Measurements from ENCODE around the gene MAML3. TPM values are rescaled to one million over a fixed set of nuclear protein-coding genes. Genes with fewer than 3 reads are reported as not detected.

The MAML3 gene
- total RNA-seq, 1 experiment from 2014 or later: 12.1 TPM

DNA sequence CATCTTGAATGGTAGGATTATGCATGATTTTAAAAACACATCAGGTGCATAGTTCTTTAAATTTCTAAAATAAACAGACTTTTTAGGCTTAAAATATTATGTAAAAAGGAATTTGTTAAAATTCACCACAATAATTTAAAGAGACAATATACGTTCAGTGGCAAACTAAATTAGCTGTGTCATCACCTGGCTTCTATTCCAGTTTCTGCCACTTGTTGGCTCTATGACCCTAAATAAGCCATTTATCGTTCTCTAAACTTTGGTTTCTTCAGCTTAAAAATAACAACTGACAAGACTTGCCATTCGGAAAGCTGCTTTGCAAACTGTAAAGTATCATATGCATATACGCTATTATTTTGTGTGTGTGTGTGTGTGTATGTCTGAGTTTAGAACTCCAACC lies 347.1 kb downstream of the MAML3 start:
- H3K4me3 ChIP-seq (ENCODE audit: low read depth, low read length): no peak overlapping the region
- H3K4me1 ChIP-seq: peaks cover 24% of the 10 kb centered on the region
- H3K27me3 Mint-ChIP-seq (ENCODE audit: insufficient read depth, unreplicated experiment): no peaks in the 10 kb centered on the region
- TF ChIP-seq CTCF (IDR thresholded peaks at IDR 0.05; ENCODE audit: insufficient read depth in 1 of 2, low read depth in 1 of 2, low read length in 1 of 2, severe bottlenecking in 1 of 2, unreplicated experiment in 1 of 2): no peak
- POLR2A ChIA-PET: no interaction called here
- no TSS peak for BruUV-seq (replicated peaks)
- peaks cover 28% of the 10 kb centered on the region for H3K4me1 Mint-ChIP-seq (ENCODE audit: low read depth, unreplicated experiment)
- no peaks in the 10 kb centered on the region for H3K9me3 Mint-ChIP-seq (ENCODE audit: unreplicated experiment)
- no peak for DNase-seq
- CTCF ChIA-PET: no interaction called here
- H3K4me3 Mint-ChIP-seq (ENCODE audit: unreplicated experiment): no peak overlapping the region
- H3K27me3 ChIP-seq (replicated peaks; ENCODE audit: control insufficient read depth, insufficient read depth, low read length): no peaks in the 10 kb centered on the region
- peaks cover 15% of the 10 kb centered on the region for H3K9me3 ChIP-seq
- intact Hi-C loops (cut with micrococcal nuclease; ENCODE audit: unreplicated experiment): loop anchor here (5.0 kb wide), 1 partner anchor 35 kb away; no protein-coding TSS in a partner anchor
- no peaks in the 10 kb centered on the region for H3K36me3 Mint-ChIP-seq (ENCODE audit: insufficient read depth, unreplicated experiment)
- H3K27ac Mint-ChIP-seq (ENCODE audit: unreplicated experiment): no peak overlapping the region
- no peaks in the 10 kb centered on the region for H3K36me3 ChIP-seq (ENCODE audit: control insufficient read depth, insufficient read depth, low read length)

DNA sequence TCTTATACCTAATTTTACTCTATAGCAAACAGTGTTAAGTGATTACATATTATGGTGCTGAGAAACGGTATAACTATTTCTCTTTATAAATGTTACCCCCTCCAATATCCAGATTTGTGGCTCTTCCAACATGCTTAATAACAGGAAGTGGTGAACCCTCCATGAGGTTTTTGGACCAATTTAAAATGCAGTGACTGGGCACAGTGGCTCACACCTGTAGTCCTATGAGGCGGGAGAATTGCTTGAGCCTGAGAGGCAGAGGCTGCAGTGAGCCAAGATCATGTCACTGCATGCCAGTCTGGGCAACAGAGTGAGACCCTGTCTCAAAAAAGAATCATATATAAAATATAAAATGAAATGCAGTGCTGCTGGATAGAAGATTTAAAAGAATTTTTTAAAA lies 351.1 kb downstream of the MAML3 start:
- no TSS peak for BruUV-seq (replicated peaks)
- ChIA-PET CTCF (no interaction called here), POLR2A (no interaction called here)
- Mint-ChIP-seq H3K4me1 (ENCODE audit: low read depth, unreplicated experiment) (peaks cover 16% of the 10 kb centered on the region), H3K4me3 (ENCODE audit: unreplicated experiment) (no peak overlapping the region), H3K9me3 (ENCODE audit: unreplicated experiment) (no peaks in the 10 kb centered on the region), H3K36me3 (ENCODE audit: insufficient read depth, unreplicated experiment) (no peaks in the 10 kb centered on the region), H3K27ac (ENCODE audit: unreplicated experiment) (no peak overlapping the region), H3K27me3 (ENCODE audit: insufficient read depth, unreplicated experiment) (no peaks in the 10 kb centered on the region)
- Histone ChIP-seq H3K4me3 (ENCODE audit: low read depth, low read length) (no peak overlapping the region), H3K9me3 (no peaks in the 10 kb centered on the region), H3K27me3 (replicated peaks; ENCODE audit: control insufficient read depth, insufficient read depth, low read length) (no peaks in the 10 kb centered on the region), H3K36me3 (ENCODE audit: control insufficient read depth, insufficient read depth, low read length) (no peaks in the 10 kb centered on the region), H3K4me1 (peaks cover 12% of the 10 kb centered on the region)
- DNase-seq: no peak
- intact Hi-C loops (cut with micrococcal nuclease; ENCODE audit: unreplicated experiment): no loop called here
- TF ChIP-seq CTCF (IDR thresholded peaks at IDR 0.05; ENCODE audit: insufficient read depth in 1 of 2, low read depth in 1 of 2, low read length in 1 of 2, severe bottlenecking in 1 of 2, unreplicated experiment in 1 of 2): no peak

- intact Hi-C loops (cut with micrococcal nuclease; ENCODE audit: unreplicated experiment): no loop called here
These were observed 351.5 kb downstream of the MAML3 start for GRCh38 chr4:139802488-139802887.

More at GRCh38 chr4:139802488-139802887, 351.5 kb downstream of the MAML3 start:
- no peak for TF ChIP-seq CTCF (IDR thresholded peaks at IDR 0.05; ENCODE audit: insufficient read depth in 1 of 2, low read depth in 1 of 2, low read length in 1 of 2, severe bottlenecking in 1 of 2, unreplicated experiment in 1 of 2)
- ChIA-PET POLR2A (no interaction called here), CTCF (no interaction called here)
- no peak for DNase-seq
- Mint-ChIP-seq H3K9me3 (ENCODE audit: unreplicated experiment) (no peaks in the 10 kb centered on the region), H3K4me3 (ENCODE audit: unreplicated experiment) (no peak overlapping the region), H3K4me1 (ENCODE audit: low read depth, unreplicated experiment) (peaks cover 13% of the 10 kb centered on the region), H3K36me3 (ENCODE audit: insufficient read depth, unreplicated experiment) (no peaks in the 10 kb centered on the region), H3K27me3 (ENCODE audit: insufficient read depth, unreplicated experiment) (no peaks in the 10 kb centered on the region), H3K27ac (ENCODE audit: unreplicated experiment) (no peak overlapping the region)
- H3K9me3 ChIP-seq: no peaks in the 10 kb centered on the region
- H3K4me3 ChIP-seq (ENCODE audit: low read depth, low read length): no peak overlapping the region
- peaks cover 8% of the 10 kb centered on the region for H3K4me1 ChIP-seq
- no peaks in the 10 kb centered on the region for H3K27me3 ChIP-seq (replicated peaks; ENCODE audit: control insufficient read depth, insufficient read depth, low read length)
- no TSS peak for BruUV-seq (replicated peaks)
- H3K36me3 ChIP-seq (ENCODE audit: control insufficient read depth, insufficient read depth, low read length): no peaks in the 10 kb centered on the region

Data from Caco-2 (cell line).